ENCODE data around the gene GALNT18.

Gene GALNT18

DNA sequence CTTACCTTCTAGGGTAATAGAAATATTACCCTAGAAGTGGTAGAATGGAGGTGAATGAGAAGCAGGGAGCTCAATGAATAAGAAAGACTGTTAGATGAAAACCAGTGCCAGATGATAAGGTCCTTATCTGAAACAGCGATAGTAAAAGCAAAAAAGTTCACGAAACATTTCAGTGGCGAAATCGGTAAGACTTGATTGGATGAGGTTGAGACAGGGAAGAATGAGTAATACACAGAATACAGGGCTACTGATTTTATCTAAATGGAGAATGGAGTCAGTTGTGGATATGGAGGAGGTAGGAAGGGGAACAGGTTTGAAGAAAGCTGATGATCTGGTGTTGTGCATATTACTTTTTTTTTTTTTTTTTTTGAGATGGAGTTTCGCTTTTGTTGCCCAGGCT, 96.5 kb downstream of the GALNT18 start:
- DNase-seq: no peak

DNA sequence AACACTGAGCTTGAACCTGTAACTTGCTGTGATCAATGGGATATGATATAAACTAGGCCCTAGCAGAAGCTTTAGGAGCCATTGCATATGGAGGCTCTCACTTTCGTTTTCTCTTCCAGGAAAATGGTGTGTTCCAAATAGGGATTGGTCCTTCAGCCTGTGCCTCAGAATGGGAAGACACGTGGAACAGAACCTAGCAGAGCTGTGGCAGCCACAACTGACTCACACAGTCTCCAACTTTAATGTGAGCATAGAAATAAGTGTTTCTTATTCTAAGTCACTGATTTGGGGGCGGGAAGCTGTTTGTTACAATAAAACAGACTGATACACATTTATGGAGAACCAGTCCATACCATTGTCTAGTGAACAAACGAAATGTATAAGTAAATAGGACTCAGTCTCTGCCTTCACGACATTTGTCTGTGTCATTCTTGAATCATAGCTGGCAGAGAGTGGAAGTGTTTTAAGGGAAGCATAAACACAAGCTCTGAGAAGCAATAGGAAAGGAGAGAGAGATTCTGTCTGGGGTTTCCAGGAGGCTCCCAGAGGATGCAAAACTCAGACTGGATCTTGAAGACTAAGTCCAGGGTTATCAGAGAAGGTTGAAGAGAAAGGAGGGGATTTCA, 97.3 kb downstream of the GALNT18 start:
- DNase-seq: no peak

DNA sequence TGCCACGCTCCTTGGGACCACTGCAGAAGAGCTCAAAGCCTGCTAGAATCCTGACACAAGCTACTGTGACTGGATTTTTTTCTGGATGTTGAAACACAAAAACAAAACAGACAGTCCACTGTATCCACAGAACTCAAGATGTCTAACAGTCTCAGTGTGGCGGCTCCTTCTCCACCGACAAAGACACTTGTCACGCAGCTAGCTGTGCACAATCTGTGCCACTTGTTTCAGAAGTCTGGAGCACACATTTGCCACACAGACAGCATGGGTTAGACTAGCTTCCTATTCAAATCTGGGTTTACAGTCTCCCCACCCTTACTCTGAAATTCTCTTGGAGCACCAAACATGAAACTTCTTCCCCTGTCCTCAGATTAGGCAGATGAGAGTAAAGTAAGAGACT, 99.2 kb downstream of the GALNT18 start:
- DNase-seq: no peak

- no peak for DNase-seq
Measured at GRCh38 chr11:11521306-11522002, 100.4 kb downstream of the GALNT18 start.

DNA sequence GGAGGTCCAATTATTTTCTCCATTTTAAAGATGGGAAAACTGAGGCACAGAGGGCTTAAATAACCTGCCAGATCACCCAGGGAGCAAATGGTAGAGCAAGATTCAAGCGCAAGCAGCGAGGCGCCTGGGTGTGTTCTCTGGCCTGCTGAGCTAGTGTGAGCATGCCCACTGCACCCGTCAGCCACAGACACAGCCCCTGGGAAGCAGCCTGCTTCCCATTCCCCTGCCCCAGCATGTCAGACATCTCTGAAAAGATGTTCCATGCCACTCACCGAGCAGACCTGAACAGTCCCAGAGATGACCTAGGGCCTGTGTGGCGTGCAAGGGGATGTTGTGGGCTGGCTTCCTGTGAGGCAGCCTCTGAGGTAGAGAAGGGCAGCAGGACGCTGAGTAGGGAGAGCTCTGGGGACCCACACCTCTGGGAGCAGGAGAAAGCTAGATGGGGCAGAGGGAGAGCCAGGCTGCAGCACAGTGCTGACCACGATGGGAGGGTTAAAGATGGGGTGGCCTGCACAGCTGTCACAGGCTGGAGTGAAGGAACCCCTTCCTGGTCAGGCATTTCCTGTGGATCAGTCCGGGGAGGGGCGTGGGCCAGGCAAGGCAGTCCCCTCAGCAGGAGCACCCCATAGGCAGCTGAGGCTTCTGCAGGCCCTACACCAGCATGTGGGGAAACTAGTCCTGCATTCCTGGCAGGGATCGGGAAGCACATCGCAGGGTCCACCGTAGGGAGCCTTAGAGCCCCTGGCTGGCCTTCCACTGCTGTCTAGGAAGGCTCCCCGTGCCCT, 101.4 kb downstream of the GALNT18 start:
- DNase-seq: no peak

DNA sequence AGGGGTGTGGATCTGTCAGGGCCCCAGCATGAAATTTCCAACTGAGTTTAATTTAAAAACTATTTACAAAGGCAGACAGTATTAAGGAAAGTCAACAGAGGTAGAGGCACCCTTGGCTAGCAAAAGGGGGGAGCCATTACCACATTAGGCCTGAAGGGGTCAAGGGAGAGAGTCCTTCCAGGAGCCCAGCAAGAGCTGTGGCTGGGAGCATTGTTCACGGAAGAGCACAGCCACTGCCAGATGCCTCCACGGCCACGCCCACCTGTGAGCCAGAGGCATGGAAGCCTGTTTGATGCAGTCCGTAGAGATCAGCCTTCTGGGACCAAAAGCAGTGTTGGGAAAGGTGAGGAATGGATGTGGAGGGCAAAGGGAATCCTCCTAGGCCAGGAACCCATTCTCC, 102.6 kb downstream of the GALNT18 start:
- DNase-seq: no peak

- no peak for DNase-seq
Measured at GRCh38 chr11:11514246-11514645, 107.6 kb downstream of the GALNT18 start.

DNA sequence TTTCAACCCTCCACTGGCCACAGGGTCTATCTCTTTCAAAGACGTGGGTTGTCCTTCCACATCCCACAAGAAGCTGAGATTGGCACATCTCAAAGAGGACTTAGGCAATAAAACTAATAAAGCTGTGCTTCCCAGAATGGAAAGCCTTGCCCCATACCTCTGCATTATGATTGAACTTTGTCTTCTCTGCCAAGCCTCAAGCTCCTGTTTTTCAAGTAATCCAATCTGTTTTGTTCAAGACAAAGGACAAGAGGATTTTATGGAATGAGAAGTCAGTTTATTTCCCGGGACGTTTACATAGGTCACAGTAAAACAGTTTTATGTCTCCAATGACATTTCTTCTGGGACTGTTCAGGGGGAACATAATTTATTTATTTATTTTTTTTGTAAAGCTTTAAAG, 108.4 kb downstream of the GALNT18 start:
- no peak for DNase-seq

GRCh38 chr11:11512929-11513328, 108.9 kb downstream of the GALNT18 start:
- no peak for DNase-seq

DNA sequence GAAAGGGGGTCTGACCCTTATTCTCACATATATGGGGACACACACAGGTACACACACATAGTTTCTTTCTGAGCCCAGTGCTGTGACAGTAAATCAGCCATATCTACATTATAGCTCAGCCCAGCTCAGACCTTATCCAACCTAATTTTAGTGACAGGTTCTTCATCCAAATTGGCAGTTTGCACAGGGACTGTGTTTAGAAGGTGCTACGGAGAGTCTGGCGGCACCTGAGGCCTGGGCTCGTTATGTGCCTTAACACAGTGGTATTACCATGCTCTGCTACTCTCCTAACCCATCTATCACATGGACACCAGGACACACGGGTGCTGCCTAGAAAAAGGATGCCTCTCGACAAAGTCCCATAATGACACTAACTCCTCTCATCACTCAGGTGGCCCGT, 109.3 kb downstream of the GALNT18 start:
- DNase-seq: no peak

DNA sequence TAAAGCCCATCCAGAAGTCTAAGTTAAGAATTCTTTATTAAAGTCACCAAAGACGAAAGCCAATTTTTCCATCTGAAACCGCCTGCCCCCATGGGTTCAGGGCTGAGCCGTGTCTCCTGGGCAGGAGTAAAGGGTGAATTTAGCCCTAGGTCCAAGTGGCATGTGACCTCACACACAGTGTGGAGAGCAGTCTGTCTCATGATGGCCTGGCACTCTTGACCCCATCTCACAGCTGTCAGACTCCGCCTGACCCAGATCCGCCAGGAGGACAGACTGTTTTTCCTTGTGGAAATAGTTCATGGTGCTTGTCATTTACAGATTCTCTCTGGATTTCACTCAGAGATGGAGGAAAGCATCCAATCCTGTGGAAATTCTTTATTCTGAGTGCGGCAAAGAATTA, 109.7 kb downstream of the GALNT18 start:
- DNase-seq: no peak

DNA sequence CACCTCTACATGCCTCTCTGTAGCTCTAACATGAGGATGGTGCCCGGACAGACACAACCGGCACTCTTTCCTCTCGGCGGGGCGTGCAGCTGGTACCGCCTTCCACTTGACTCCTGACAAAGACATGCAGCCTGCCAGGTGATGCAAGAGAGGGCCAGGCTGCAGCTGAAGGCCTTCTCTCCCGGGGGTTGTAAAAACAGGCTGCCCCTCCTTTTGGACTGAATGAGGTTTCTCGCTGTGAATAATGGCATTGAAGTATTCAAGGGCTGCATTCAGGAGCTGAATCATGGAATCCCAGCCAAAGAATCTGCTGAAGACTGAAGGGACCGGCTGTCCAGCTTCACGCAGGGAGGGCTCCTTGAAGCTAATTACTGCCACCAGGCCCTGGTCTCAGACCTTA, 110.9 kb downstream of the GALNT18 start:
- no peak for DNase-seq

- no peak for DNase-seq
Measured at GRCh38 chr11:11505692-11506091, 116.1 kb downstream of the GALNT18 start.

GRCh38 chr11:11505190-11505589, 116.6 kb downstream of the GALNT18 start:
- DNase-seq: no peak

GRCh38 chr11:11504071-11504470, 117.7 kb downstream of the GALNT18 start:
- DNase-seq: no peak

DNA sequence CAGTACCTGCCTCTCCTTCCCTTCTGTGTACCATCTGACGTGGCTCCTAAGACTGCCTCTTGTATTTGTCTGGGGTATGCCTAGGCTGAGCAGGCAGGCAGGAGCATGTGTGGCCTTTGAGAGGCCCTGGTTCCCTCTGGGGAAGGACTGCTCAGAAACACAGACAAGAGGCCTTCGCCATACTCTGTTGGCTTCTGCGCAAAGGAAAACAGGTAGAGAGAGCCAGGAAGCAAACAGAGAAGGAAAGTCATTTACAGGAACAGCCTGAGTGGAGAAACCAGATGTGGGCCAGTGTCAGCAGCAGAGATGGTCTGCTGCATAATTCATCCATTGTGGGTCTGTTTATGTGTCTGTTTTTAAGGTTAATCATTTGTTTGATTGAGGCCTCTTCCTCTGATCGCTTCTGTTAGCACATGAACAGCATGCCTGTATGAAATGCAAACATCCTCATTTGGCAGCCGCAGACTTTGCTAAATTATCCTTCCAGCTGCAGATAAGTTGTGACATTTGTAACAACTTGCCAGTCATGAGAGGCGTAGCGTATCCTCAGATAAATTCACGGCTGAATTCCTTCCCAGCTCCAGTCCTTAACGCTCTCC, 119.4 kb downstream of the GALNT18 start:
- no peak for DNase-seq

GRCh38 chr11:11501546-11502262, 120.1 kb downstream of the GALNT18 start:
- no peak for DNase-seq

DNA sequence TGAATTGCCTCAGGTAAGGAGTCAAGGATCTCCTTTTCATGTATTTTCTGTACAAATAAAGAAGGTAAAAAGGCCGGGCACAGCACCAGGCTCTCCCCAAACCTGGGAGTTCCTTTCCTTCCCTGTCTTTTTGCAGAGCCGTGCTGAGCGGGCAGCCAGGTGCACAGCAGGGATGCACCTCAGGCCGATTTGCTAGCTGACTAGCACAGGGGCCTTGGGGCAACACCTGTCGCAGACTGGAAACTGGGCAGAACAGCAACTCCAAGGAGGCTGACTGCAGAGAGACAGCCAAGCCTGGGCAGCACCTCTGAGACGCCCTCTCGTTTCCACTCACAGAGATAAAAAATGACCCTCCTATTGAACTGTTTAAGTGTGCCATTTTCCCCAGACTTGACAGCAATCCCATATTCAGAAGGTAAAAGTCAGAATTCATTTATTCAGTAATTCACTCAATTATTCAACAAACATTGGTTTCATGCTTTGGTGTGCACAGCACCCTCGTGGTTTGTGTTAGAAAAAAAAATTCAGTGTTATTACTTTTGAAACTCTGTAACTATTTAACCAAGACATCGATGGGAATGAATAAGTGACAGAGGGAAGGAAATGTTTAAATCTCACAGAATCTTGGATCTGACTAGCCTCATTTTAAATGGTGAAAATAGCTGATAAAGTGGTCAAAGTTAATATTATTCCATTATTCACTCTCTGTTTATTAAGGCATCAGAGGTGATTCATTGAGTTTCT, 120.9 kb downstream of the GALNT18 start:
- no peak for DNase-seq

DNA sequence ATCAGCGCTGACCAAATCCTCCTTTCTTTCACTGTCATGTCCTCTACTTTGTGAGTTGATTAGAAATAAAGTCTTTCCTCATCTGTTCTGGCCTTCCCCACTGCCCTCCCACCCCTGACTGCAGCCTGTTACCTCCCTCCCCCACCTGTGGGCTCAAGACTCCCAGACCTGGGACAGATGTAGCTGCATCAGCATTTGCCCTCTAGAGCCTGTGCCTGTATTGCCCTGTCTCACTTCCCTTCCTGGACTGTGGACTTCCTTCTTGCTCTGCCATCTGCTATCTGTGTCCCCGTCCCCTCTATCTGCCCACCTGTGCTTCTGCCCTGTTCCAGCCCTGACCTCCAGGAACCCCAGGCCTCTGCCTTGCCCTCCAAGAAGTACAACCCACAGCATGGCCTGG, 122.5 kb downstream of the GALNT18 start:
- no peak for DNase-seq

- DNase-seq: no peak
Measured at GRCh38 chr11:11498195-11498594, 123.6 kb downstream of the GALNT18 start.

- no peak for DNase-seq
Measured at GRCh38 chr11:11496879-11497278, 124.9 kb downstream of the GALNT18 start.

DNA sequence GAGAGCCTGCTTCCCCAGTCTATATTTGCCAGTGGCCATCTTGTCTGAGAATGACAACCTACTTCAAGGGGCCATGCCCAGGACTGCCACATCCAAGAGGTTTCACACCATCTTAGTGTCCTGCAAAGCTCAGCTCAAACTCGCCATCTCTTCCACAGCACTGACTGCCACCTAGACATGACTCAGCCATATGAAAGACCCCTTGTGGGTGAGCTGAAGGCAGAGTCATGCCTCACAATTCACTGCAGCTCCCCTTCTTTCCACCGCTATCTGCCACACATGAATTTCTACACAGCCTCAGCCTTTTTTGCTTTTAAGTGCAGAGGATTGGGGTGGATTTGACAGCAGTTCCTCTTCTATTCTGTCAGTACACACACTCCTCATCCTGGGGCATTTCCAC, 127.5 kb downstream of the GALNT18 start:
- DNase-seq: no peak

All from activated CD4-positive, alpha-beta T cell treated with anti-CD3 and anti-CD28 coated beads, Interleukin-2, Interleukin-6, amounts not matched to agents 100 ng/mL and 50 ng/mL, durations not matched to agents 16 hours and 8 hours (primary cell).